Forelimb muscle (tissue), 1 donor: ENCODE measurements around the gene ARFRP1. TPM values are rescaled to one million over a fixed set of nuclear protein-coding genes. Genes with fewer than 3 reads are reported as not detected.
"Not testable (repeated sequence)": the region's sequence is repeated elsewhere in the genome, so short reads cannot be mapped to it uniquely, and the experiment has no call there.

ENCODE experiments used
- DNase-seq: peaks from one replicate; pipeline ENCODE4 v3.0.0-alpha.2; 2013; ENCODE audit warnings: low read depth
- polyA plus RNA-seq: library from polyadenylated mRNA; unstranded; fragments of 120-200 nt; gene quantifications from one replicate; pipeline ENCODE4 v1.2.1, GENCODE V29; 2013; ENCODE audit not compliant: insufficient read length

Gene ARFRP1
- polyA plus RNA-seq, 1 donor: 25.3 TPM

- DNase-seq: no peak
These were observed 24.6 kb upstream of the ARFRP1 start for GRCh38 chr20:63732118-63733095.

GRCh38 chr20:63731410-63731809 lies 23.6 kb upstream of the ARFRP1 start:
- DNase-seq: no peak

GRCh38 chr20:63730189-63730733 lies 22.5 kb upstream of the ARFRP1 start:
- not testable (repeated sequence) for DNase-seq

- not testable (repeated sequence) for DNase-seq
These were observed 15.3 kb upstream of the ARFRP1 start for GRCh38 chr20:63722967-63723622.

DNA sequence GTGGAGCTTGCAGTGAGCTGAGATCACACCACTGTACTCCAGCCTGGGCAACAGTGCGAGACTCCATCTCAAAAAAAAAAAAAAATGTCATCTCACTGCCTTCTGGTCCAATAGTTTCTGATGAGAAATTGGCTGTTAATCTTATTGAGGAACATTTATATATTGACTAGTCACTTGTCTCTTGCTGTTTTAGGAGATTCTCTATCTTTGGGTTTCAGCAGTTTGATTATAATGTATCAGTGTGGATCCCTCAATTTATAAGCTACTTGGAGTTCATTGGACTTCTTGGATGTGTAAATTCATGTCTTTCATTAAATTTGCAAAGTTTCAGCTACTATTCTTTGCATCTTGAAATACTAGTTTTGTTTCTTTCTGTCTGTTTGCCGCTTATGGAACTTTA lies 11.2 kb upstream of the ARFRP1 start:
- DNase-seq: no peak

- no peak for DNase-seq
These were observed 7.1 kb upstream of the ARFRP1 start for GRCh38 chr20:63714858-63715257.

GRCh38 chr20:63712191-63712590 lies 4.4 kb upstream of the ARFRP1 start:
- no peak for DNase-seq

- DNase-seq: no peak
These were observed 3.4 kb upstream of the ARFRP1 start for GRCh38 chr20:63711085-63711645.

DNA sequence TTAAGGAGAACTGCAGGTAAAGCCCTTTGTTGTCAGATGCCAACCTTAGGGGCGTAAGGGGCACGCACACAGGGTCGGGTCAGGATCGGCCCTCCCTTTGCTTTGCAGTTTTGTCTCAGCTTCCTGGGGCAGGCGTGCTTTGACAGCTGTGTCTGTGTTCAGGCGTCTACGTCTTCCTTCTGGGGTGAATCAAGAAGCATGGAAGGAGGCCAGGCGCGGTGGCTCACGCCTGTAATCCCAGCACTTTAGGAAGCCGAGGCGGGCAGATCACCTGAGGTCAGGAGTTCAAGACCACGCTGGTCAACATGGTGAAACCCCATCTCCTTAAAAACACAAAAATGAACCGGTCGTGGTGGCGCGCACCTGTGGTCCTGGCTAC lies 1.4 kb upstream of the ARFRP1 start:
- DNase-seq: no peak

GRCh38 chr20:63708301-63709148 lies 749 bp upstream of the ARFRP1 start:
- no peak for DNase-seq

DNA sequence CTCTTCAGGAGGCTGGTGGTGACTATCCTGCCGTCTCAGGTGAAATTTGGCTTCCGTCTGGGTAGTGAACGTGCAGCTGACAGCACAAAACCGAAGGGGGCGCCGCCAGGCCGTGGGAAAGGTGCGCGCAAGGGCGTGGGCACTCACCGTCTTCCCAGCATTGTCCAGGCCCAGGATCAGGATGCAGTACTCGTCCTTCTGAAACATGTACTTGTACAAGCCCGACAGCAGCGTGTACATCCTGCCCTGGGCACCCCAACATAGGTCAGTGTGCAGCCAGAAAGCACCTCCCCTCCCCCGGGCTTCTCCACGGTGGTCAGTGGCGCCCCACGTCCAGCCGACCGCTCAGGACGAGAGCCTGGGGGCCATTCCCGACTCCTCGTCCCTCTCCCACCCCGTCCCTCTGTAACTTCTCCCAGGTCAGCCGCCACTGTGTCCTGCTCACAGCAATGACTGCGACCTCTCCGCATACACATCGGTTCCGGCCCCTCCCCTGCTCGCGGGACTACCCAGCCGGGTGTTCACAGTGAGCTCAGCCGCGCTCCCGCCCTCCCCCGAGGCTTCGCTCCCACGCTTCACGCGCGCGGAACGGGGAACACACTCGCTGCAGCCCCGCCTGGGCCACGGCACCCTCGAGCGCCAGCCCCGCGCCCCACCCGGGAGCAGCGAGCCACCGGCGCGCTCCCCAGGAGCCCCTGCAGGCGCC lies 771 bp downstream of the ARFRP1 start:
- no peak for DNase-seq

- no peak for DNase-seq
These were observed 1.6 kb downstream of the ARFRP1 start for GRCh38 chr20:63706027-63706695.

DNA sequence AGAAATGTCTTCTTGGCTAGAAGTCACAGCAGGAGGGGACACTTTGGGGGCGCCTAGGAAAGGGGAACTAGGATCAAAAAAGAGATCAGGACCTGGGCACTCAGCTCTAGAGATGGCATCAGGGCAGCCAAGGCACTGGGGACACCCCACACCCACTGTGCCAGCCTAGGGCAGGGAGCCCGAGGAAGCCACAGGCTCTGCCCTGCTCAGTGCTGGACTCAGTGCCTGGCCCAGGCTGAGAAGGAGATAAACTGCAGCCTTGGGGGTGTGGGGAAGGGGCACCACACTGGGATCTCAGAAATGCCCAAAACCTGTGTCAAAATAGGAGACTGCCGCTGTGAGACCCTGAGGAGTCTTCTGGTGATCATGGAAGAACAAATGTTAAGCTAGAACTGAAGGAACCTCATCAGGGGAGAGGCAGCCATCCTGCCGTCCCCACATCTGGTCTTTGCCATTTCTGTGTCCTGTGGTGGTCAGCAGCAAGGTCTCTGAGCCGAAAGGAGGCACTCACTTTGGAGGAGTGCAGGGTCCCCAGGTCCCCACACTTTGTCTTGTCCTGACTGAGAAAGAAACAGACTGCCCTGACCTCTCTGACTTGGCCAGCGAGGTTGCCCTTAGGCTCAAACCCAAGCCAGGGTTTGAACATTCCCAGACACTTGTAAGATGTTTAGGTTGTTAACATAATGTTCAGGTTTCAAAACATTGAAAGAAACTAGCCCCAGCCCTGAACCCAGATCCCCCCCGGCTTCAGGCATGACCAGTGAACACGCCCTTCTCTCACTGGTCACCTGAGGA lies 2.3 kb downstream of the ARFRP1 start:
- DNase-seq: no peak

GRCh38 chr20:63704749-63705117 lies 3.0 kb downstream of the ARFRP1 start:
- no peak for DNase-seq

GRCh38 chr20:63703976-63704748 lies 3.6 kb downstream of the ARFRP1 start:
- no peak for DNase-seq

DNA sequence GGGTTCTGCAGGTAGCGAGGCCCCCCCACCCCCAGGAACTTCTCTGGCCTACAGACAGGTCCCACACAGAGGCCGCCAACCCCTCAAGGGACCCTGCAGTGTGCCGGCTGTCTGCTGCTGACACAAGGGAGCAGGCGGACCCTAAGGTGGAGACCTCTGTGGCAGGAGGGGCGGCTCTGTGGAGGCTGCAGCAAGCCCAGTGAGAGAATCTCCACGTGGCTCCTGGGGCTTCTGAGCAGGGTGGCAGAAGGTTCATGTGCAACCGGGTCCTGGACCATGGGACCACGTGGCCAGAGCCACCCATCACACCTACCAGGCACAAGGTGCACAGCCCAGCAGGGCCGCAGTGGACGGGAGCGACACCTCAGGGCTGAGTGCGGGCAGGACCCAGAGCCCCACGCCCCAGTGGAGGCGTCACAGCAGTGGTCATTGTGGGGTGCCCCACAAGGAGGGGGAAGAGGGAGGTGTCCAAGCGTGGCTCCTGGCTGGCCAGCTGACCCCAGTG lies 4.3 kb downstream of the ARFRP1 start:
- DNase-seq: no peak

- DNase-seq: no peak
These were observed 4.9 kb downstream of the ARFRP1 start for GRCh38 chr20:63702751-63703470.
